Measurements from ENCODE around the gene MAT2A.
"Not testable (repeated sequence)": the region's sequence is repeated elsewhere in the genome, so short reads cannot be mapped to it uniquely, and the experiment has no call there.

Gene MAT2A

GRCh38 chr2:85547859-85548607, 9.1 kb downstream of the MAT2A start:
- DNase-seq (ENCODE audit: low read depth in 2 of 2): no peak

- no peak for DNase-seq (ENCODE audit: low read depth in 2 of 2)
Observed at GRCh38 chr2:85548608-85548900, 9.6 kb downstream of the MAT2A start.

GRCh38 chr2:85549095-85549494, 10.1 kb downstream of the MAT2A start:
- DNase-seq (ENCODE audit: low read depth in 2 of 2): no peak

- DNase-seq (ENCODE audit: low read depth in 2 of 2): no peak
Observed at GRCh38 chr2:85549826-85550225, 10.9 kb downstream of the MAT2A start.

GRCh38 chr2:85550486-85550885, 11.5 kb downstream of the MAT2A start:
- no peak for DNase-seq (ENCODE audit: low read depth in 2 of 2)

- DNase-seq (ENCODE audit: low read depth in 2 of 2): peak; percentile 78 to 82
Observed at GRCh38 chr2:85551698-85552678, 13.0 kb downstream of the MAT2A start.

GRCh38 chr2:85553184-85553583, 14.2 kb downstream of the MAT2A start:
- no peak for DNase-seq (ENCODE audit: low read depth in 2 of 2)

- no peak for DNase-seq (ENCODE audit: low read depth in 2 of 2)
Observed at GRCh38 chr2:85554980-85555612, 16.1 kb downstream of the MAT2A start.

- no peak for DNase-seq (ENCODE audit: low read depth in 2 of 2)
Observed at GRCh38 chr2:85557130-85557529, 18.2 kb downstream of the MAT2A start.

- DNase-seq (ENCODE audit: low read depth in 2 of 2): no peak
Observed at GRCh38 chr2:85558160-85558559, 19.2 kb downstream of the MAT2A start.

- DNase-seq (ENCODE audit: low read depth in 2 of 2): not testable (repeated sequence)
Observed at GRCh38 chr2:85560403-85560726, 21.4 kb downstream of the MAT2A start.

GRCh38 chr2:85560812-85561279, 21.9 kb downstream of the MAT2A start:
- no peak for DNase-seq (ENCODE audit: low read depth in 2 of 2)

GRCh38 chr2:85561280-85562212, 22.6 kb downstream of the MAT2A start, which contains the start of gene GGCX:
Gene GGCX, minus strand, starts transcription at chr2:85561493. Its CDS starts 65 bp downstream, at chr2:85561428.
- peak; percentile 91 to 92 for DNase-seq (ENCODE audit: low read depth in 2 of 2)

GRCh38 chr2:85564144-85564563, 25.2 kb downstream of the MAT2A start:
- no peak for DNase-seq (ENCODE audit: low read depth in 2 of 2)

- DNase-seq (ENCODE audit: low read depth in 2 of 2): no peak
Observed at GRCh38 chr2:85566265-85566664, 27.3 kb downstream of the MAT2A start.

GRCh38 chr2:85575739-85576138, 36.8 kb downstream of the MAT2A start:
- DNase-seq (ENCODE audit: low read depth in 2 of 2): no peak

- no peak for DNase-seq (ENCODE audit: low read depth in 2 of 2)
Observed at GRCh38 chr2:85577063-85577385, 38.1 kb downstream of the MAT2A start.

GRCh38 chr2:85577386-85578242, 38.6 kb downstream of the MAT2A start, which contains the start of gene VAMP8:
Gene VAMP8, plus strand, starts transcription at chr2:85577586. Its CDS starts 61 bp downstream, at chr2:85577647.
- DNase-seq (ENCODE audit: low read depth in 2 of 2): peak; percentile 16 to 41

GRCh38 chr2:85578243-85579180, 39.5 kb downstream of the MAT2A start:
- DNase-seq (ENCODE audit: low read depth in 2 of 2): no peak

Measured in stimulated activated CD8-positive, alpha-beta memory T cell treated with anti-CD3 and anti-CD28 coated beads, Interleukin-7, amount 100 ng/mL, for 1 hour (primary cell).